GM19455 (cell line): Measurements from ENCODE around the gene ADCK1.
"Not testable (repeated sequence)": the region's sequence is repeated elsewhere in the genome, so short reads cannot be mapped to it uniquely, and the experiment has no call there.

Experiments
- ATAC-seq: cut with Tn5 transposase; IDR thresholded peaks from one replicate; pipeline ENCODE4 v1.9.1; 2021; ENCODE audit not compliant: unreplicated experiment

The ADCK1 gene

DNA sequence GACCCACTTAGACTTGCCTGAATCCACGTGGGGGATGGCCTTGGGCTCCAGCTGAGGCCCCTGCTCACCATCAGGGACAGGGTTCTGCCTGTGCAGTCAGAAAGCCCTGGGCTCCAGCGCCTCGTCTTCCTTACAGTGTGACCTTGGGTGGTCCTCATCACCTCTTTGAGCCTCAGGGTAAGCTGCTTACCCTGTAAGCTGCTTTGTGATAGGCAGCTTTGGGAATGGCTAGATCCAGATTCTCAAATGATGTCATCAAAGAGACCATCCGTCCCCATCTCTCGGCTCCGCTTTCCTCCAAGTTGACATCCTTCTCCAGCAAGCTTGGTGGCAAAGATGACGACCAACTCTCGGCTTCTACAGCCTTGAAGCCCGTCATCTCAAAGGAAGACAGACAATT lies 127.0 kb downstream of the ADCK1 start:
- ATAC-seq, result no peak

GRCh38 chr14:77931441-77931840 lies 131.5 kb downstream of the ADCK1 start:
- ATAC-seq, result no peak

GRCh38 chr14:77936138-77936639 lies 136.3 kb downstream of the ADCK1 start:
- no peak for ATAC-seq

DNA sequence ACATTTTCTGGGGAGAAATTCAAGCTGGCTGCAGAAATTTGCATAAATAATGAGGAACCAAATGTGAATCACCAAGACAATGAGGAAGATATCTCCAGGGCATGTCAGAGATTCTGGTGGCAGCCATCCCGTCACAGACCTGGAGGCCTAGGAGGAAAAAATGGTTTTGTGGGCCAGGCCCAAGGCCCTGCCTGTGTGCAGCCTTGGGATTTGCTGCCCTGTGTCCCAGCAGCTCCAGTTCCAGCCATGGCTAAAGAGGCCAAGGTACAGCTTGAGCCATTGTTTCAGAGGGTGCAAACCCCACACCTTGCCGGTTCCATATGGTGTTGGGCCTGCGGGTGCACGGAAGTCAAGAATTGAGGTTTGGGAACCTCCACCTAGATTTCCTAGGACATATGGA lies 147.5 kb downstream of the ADCK1 start:
- ATAC-seq, result no peak

DNA sequence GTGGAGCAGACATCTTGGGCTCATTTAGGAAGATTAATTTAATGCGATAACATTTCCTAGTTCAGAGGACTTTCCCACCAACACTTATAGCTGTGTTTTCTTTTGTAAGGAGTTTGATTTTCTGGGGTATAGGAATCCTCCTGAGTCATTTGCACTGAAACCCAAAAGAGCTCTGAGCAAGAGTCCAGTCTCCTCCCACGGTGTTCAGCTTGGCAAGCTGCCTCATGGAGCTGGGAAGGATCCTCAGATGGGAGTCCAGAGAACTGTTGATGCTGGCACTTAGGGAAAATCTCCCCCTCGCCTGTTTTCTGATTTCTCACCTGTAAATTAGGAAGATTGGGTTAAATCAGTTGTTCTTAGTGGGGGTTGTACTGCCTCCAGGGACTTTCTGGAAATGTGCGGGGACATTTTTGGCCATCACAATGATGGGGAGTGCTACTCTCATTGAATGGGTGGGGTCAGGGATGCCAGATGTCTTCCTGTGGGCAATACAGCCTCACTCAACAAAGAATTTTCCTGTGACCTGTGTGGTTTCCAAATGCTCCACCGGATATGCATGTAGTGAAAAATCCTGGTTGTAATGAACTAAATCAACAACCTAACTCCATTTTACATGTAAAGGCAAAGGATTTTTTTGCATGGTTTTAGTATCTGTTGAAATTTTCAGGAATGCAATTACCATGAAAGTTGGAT lies 150.6 kb downstream of the ADCK1 start:
- no peak for ATAC-seq

DNA sequence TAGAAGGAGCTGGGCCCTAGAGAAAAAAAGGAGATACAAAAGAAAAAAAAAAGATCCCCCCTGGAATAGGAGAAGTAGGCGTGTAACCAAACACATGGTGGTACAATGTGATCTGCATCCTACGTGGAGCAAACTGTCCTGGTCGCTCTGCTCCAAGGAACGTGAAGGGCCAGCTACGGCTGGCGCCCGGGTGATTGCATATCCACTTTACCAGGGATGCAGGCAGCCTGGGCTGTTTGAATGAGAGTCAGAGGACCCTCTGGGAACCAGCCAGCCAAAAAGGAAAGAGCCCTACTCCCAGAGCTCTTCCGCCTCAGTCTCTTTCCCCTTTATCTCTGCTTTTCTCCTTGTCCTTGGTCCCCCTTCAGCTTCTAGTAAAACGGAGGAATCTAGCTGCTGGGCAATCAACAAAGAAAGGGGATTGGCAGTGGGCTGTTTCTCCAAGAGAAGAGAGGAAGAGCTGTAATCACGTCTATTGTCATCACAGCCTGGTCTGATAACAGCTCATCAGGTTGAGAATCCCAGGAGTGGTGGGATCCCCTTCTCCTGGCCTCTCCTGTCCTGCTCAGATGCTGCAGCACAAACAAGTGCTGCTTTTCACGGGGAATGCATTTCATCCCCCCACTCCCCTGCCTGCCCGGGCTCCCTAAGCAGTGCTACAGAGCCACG lies 156.0 kb downstream of the ADCK1 start:
- no peak for ATAC-seq

DNA sequence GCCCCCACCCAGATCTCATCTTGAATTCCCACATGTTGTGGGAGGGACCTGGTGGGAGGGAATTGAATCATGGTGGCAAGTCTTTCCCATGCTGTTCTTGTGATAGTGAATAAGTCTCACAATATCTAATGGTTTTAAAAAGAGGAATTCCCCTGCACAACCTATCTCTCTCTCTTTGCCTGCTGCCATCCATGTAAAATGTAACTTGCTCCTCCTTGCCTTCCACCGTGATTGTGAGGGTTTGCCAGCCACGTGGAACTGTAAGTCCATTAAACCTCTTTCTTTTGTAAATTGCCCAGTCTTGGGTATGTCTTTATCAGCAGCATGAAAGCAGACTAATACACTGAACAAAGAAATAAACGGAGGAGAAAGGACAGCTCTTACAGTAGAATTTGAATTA lies 159.8 kb downstream of the ADCK1 start:
- ATAC-seq, result not testable (repeated sequence)

- ATAC-seq, result no peak
These were observed 162.1 kb downstream of the ADCK1 start for GRCh38 chr14:77961847-77962580.

DNA sequence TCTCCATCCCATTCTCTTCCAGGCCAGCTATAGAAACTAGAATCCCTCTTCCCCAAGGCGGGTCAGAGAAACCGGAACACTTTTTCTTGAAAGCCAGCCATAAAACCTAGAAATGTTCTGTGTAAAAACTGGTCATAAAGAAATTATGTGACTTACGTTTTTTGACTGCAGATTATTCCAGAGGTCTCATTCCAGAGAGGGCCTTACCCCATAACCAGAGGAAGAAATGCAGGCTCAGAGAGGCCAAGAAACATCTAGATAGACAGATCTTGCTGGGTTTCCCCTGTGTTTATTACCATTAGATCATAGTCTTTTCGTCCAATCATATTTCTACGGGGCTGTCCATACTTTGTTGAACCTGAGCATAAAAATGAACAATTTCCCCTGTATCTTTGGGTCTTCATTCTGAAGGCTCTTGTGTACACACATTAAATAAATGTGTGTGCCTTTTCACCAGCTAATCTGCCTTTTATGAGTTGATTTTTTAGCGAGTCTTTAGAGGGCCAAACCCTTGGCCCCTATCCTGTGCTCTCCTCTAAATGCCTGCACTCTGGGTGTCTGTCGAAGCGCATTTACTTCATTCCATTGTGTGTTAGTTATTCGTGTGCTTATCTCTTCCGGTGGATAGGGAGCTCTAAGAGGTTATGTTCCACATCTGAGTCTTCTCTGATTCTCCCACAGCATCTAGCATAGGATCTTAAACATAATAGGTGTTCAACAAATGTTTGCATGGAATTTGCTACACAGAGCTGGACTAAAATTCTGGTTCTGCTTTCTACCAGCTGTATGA lies 163.0 kb downstream of the ADCK1 start:
- no peak for ATAC-seq

DNA sequence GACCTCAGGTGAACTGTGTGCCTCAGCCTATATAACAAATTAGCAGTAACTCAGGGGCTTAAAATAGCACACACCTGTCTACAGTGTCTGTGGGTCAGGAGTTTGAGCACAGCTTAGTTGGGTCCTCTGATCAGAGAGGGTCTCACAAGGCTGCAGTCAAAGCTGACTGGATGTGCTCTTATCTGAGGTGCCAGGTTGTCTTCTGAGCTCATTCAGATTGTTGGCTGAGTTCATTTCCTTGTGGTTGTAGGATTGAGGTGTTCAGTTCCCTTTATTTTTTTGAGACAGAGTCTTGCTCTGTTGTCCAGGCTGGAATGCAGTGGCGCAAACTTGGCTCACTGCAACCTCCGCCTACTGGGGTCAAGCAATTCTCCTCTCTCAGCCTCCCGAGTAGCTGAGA lies 164.7 kb downstream of the ADCK1 start:
- ATAC-seq, result no peak

DNA sequence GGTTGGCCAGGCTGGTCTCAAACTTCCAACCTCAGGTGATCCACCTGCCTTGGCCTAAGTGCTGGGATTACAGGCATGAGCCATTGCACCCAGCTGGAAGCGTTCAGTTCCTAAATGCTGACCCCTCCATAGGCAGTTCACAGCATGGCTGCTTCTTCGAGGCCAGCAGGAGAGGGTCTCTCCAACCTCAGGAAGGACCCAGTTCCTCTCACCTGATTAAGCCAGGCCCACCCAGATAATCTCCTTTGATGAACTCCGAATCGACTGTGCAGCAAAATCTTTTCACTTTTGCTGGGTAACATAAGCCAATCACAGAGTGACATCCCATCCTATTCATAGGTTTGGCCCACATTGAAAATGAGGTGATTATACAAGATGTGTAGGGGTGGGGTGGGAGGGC lies 165.1 kb downstream of the ADCK1 start:
- no peak for ATAC-seq

DNA sequence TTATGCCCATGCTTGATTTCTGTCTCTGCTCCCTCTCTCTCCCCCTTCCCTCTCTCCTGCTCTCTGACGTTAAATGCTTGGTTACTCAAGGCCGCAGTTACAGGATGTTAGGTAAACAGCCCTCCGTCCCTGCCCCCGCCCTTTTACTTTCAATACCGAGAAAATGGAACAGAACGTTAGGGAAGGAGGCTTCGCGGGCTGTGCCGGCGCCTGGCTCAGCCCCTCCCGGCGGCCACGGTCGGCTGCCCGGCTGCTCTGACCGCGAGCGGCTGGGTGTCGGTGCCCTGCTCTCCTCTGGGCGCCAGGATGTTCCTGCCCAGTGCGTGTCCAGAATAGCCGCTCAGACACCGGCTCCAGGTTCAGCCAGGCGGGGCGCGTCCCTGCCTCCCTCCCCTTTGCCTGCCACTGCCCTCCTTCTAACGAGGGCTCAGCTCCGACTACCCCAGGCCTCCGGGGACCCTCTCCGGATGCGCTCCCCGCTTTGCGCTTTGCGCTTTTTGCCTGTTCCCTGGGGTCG lies 166.1 kb downstream of the ADCK1 start:
- ATAC-seq, result no peak

GRCh38 chr14:77967110-77967509 lies 167.2 kb downstream of the ADCK1 start:
- ATAC-seq, result no peak

DNA sequence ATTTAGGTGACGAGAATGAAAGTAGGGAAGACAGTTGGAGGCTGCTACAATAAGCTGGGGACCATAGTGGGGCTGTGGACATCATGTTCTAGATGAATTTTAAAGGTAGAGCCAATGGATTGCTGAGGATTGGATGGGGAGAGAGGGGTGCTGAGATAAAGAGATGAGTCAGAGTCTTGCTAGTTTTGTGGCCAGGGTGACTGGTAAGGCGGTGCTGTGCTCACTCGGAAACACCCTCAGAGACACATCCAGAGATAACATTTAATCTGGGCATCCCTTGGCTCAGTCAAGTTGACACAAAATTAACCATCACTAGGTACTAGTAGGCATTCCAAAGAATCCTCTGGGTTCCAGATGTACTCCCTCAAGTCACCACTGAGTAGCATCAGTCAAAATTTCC lies 170.7 kb downstream of the ADCK1 start:
- ATAC-seq, result no peak

DNA sequence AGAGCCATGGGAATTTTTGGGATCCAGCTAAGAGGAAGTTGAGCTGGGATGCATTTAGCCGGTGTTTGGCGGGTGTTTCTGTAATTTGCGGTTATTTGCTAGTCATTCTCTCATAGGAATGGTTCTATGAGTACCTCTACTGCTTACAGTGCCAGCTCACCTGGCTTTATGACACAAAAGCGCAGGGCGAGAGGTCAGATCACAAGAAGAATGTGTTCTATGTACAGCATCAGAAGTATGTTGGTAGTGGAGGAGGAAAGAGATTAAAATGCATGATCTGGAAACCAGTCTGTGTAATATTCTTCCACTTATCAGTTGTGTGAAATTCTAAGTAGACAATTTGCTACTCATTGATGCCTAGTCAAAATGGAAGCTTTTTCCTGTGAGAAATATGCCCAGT lies 173.3 kb downstream of the ADCK1 start:
- no peak for ATAC-seq

- ATAC-seq, result no peak
These were observed 176.7 kb downstream of the ADCK1 start for GRCh38 chr14:77976591-77976990.

- ATAC-seq, result no peak
These were observed 179.3 kb downstream of the ADCK1 start for GRCh38 chr14:77979171-77979570.

DNA sequence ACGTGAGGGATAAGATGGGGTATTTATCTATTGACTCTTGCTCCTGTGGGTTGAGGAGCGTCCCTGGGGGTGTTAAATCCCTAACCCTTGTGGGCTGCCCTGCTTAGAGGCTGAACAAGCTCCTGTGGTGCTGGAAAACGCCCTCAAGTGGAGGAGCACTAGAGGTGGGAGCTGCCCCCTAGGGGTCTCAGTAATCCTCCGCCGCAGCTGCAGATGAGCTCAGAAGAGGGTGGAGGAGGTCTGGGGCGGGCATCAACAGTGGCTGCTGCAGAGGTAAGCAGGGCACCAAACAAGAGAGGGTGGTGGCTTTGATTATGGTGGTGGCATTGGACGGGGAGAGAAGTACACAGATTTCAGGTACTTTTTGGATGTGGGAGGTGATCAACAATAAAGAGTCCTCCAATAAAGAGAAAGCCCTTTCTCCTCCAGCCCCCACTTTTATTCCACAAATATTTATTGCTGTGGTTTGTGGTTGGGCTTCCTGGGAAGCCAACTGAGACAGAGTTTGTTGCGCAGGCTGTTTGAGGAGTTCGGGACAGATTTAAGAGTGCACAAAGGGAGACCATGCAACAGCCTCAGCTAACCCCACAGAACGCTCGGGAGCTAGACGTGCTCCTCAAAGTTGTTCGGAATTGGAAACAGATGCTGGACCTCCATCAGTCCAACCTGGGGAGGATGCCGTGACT lies 179.9 kb downstream of the ADCK1 start:
- no peak for ATAC-seq

- no peak for ATAC-seq
These were observed 180.8 kb downstream of the ADCK1 start for GRCh38 chr14:77980475-77981321.
